ENCODE measurements around the gene REC114.
"Not testable (repeated sequence)": the region's sequence is repeated elsewhere in the genome, so short reads cannot be mapped to it uniquely, and the experiment has no call there.

REC114 gene

DNA sequence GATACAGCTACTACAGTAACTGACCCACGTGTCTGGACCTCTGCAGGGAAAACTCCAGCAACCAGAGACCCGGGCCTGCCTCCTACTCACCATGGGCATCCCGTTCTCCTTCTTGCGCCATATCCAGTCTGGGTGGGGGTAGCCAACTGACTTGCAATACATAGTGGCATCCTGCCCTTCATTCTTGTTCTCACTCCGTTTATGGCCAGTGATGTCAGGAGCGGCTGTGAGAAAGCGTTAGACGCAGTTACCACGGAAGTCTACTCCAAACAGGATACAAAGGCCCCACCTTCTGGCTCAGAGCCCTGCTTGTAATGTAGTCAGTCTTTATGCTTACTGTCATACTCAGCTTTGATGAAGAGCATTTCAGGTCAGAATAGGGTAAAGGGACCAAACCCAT is 130.6 kb downstream of the REC114 start:
- no peak for DNase-seq (ENCODE audit: low read depth in 1 of 2, low spot score in 1 of 2)

GRCh38 chr15:73575636-73576247 is 132.8 kb downstream of the REC114 start:
- no peak for DNase-seq (ENCODE audit: low read depth in 1 of 2, low spot score in 1 of 2)

DNA sequence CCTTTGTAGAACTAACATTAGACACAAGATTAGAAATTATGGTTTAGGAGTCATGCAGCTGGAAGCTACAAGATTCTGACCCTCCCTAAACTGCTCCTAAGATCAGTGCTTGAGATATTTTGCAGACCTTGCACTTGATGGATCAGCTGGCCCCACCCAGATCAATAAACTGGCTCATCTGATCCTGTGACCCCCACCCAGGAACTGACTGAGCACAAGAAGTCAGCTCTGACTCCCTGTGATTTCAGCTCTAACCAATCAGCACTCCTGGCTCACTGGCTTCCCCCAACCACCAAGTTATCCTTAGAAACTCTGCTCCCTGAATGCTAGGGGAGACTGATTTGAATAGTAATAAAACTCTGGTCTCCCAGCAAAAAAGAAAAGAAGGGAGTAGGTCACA is 134.6 kb downstream of the REC114 start:
- not testable (repeated sequence) for DNase-seq (ENCODE audit: low read depth in 1 of 2, low spot score in 1 of 2)

DNA sequence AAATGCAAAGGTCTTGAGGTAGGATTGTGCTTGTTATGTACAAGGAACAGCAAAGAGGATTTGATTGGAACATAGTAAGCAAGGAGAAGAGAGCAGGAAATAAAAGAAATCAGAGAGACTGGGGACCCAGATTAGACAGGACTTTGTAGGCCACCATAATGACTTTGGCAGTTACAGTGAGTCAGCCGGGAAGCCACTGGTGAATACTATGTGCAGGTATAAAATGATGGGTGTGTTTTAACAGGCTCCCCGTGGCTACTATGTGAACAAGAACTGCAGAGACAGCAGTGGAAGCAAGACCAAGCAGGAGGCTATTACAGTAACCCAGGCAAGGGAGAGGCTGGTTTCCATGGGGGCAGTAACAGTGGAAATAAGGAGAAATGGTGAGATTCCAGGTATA is 135.1 kb downstream of the REC114 start:
- no peak for DNase-seq (ENCODE audit: low read depth in 1 of 2, low spot score in 1 of 2)

GRCh38 chr15:73582851-73583379 is 140.0 kb downstream of the REC114 start:
- no peak for DNase-seq (ENCODE audit: low read depth in 1 of 2, low spot score in 1 of 2)

DNA sequence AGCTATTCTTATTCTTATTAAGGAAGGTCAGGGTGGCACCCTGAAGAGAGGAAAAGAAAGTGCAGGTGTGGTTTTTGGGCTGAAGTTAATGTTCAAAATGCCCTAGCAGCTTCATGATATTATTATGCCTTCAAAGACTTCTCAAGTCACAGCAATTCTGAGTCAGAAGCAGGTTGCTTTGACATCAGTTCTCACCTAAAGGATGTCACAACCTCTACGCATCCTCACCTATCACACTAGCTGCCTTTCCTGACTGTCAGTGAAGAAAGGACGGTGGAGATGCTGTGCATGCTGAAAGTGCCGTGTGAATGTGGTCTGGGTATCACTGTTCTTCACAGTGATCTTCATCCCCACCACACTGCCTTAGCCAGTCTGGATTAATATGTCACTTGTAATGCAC is 140.6 kb downstream of the REC114 start:
- no peak for DNase-seq (ENCODE audit: low read depth in 1 of 2, low spot score in 1 of 2)

DNA sequence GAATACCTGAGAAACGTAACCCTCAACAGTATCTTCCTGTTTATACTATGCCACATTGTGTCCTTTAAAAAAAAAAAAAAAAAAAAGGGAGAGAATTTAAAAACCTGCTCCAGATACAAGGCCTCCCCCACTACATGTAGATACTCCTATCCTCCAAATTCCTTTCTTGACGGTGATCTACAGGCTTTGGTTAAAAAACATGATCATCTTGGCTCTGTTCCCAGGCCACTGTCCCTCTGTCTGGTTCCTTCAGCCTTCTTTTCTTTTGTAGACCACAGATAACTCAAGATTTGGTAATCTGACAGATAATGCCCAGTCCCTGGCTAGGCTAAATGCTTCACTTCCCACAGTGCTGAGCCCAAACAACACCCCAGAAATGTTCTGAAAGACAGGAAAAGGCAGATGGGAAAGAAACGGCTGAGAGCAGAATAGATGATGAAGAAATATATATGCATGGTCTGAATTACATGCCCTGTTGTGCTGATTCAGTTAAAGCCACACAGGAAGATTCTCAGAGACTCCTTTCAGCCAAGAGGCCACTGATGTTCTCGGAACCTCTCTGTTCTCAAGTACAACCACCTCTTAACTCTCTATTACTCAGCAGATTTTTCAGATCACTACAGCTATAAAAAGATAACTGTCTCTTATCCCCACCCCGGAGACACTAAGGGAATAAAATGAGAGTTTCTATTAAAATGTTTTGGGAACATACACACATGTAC is 141.9 kb downstream of the REC114 start:
- DNase-seq (ENCODE audit: low read depth in 1 of 2, low spot score in 1 of 2): no peak

- DNase-seq (ENCODE audit: low read depth in 1 of 2, low spot score in 1 of 2): no peak
Measured at GRCh38 chr15:73585871-73586654, 143.1 kb downstream of the REC114 start.

- no peak for DNase-seq (ENCODE audit: low read depth in 1 of 2, low spot score in 1 of 2)
Measured at GRCh38 chr15:73589766-73590165, 146.8 kb downstream of the REC114 start.

GRCh38 chr15:73590263-73590662 is 147.3 kb downstream of the REC114 start:
- no peak for DNase-seq (ENCODE audit: low read depth in 1 of 2, low spot score in 1 of 2)

- DNase-seq (ENCODE audit: low read depth in 1 of 2, low spot score in 1 of 2): no peak
Measured at GRCh38 chr15:73593304-73594074, 150.5 kb downstream of the REC114 start.

- no peak for DNase-seq (ENCODE audit: low read depth in 1 of 2, low spot score in 1 of 2)
Measured at GRCh38 chr15:73594109-73594508, 151.1 kb downstream of the REC114 start.

DNA sequence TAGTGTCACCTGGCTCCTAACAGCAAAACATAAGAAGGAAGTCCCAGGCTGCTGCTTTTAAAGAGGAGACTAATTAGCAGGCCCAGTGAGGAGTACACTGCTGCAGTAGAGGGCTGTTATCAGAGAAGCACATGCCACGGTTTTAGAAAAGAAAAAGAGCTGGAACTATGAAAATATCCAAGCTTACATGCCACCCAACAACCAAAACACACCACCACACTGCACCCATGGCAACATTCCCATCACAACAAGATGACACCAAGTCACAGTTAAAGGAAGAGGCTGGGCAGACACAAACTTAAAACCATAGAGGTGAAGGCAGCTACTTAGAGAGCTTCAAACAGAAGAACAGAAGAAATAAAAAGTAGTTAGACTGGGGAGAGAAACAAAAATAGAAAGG is 153.2 kb downstream of the REC114 start:
- no peak for DNase-seq (ENCODE audit: low read depth in 1 of 2, low spot score in 1 of 2)

- no peak for DNase-seq (ENCODE audit: low read depth in 1 of 2, low spot score in 1 of 2)
Measured at GRCh38 chr15:73597036-73597638, 154.2 kb downstream of the REC114 start.

- no peak for DNase-seq (ENCODE audit: low read depth in 1 of 2, low spot score in 1 of 2)
Measured at GRCh38 chr15:73598530-73599160, 155.7 kb downstream of the REC114 start.

DNA sequence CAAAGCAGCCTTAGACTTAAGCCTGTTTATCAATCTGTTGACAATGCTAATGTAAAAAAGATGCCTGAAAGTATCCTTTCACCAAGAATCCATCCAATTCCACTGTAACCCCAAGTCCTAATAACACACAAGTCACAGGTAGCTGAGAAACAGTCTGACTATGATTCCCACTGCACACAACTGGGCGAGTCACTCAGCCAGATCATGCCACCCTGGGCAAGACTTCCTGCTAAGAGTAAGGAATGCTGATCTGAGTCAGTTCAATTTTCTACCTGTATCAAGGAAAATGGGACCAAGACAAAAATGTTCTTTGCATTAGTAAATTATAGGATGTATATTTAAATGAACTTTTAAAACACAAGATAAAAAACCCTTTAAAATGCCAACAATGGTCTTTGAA is 157.0 kb downstream of the REC114 start:
- DNase-seq (ENCODE audit: low read depth in 1 of 2, low spot score in 1 of 2): no peak

DNA sequence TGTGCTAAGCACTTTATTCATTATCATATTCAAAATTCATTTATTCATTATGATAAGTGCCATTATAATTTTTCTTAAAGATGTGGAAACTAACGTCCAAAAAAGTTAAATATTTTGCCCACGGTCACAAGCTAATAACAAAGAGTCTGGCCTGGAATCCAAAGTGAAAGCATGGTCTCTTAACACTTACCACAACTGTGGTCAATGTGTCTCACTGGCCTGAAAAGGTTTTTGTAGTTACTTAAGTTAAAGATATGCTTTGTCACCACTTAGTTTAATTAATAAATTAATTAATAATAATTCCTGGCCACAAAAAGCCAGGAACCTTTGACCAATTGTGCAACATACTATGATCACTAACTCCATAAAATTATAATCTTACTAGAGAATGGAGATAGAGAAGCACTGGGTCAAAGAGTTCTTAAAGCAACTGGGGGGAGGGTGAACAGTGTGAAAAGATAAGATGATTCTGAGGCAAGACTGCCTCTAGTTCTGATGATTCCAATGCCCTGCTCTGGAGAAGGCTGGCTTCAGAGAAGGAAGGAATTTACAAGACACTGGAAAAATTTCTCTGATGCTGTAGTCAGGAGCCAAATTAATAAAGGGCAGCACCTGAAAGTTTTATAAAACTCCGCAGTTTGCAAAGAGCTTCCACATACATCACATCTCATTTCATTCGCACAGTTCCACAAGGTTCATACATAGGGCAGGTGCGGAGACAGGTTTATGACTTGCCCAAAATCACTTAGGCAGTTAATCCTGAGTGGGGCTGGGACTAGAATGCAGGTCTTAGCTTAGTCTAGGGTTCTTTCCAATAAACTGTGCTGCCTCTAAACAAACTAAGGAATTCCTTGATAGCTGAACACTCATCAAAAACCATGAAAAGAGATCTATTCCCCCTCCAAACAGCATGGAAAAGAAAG is 157.7 kb downstream of the REC114 start:
- no peak for DNase-seq (ENCODE audit: low read depth in 1 of 2, low spot score in 1 of 2)

- DNase-seq (ENCODE audit: low read depth in 1 of 2, low spot score in 1 of 2): no peak
Measured at GRCh38 chr15:73601451-73602445, 158.8 kb downstream of the REC114 start.
